Aorta (tissue), 5 donors: ENCODE results near the gene LIG3. TPM values are rescaled to one million over a fixed set of nuclear protein-coding genes. Genes with fewer than 3 reads are reported as not detected.

ENCODE experiments used
- ATAC-seq: fragments of 200-7000 bp; cut with Tn5 transposase; one replicate; pipeline ENCODE4 v1.9.1; 2022; ENCODE audit warnings: moderate library complexity; ENCODE audit not compliant: low FRiP score
- DNase-seq, 2 donors: peaks; one replicate each; pipeline ENCODE4 v3.0.0-alpha.2; 2020
- H3K27ac ChIP-seq, 2 donors: one replicate each; pipeline ENCODE4 v1.5.1; 2013; ENCODE audit warnings: low read length in 2 of 2, mild to moderate bottlenecking in 2 of 2, moderate library complexity in 2 of 2, control low read depth in 1 of 2, inconsistent platforms in 1 of 2, low read depth in 1 of 2
- H3K27me3 ChIP-seq, 2 donors: one replicate each; pipeline ENCODE4 v1.6.1; 2013; ENCODE audit warnings: control low read depth in 1 of 2, low read length in 1 of 2, mild to moderate bottlenecking in 1 of 2, moderate library complexity in 1 of 2; ENCODE audit not compliant: insufficient read depth in 2 of 2, control insufficient read depth in 1 of 2
- H3K36me3 ChIP-seq, 2 donors: one replicate each; pipeline ENCODE4 v1.6.1; 2013; ENCODE audit warnings: control low read depth in 1 of 2, low read length in 1 of 2, mild to moderate bottlenecking in 1 of 2; ENCODE audit not compliant: insufficient read depth in 2 of 2, control insufficient read depth in 1 of 2
- H3K4me1 ChIP-seq, 2 donors: one replicate each; pipeline ENCODE4 v1.6.1; 2013; ENCODE audit warnings: low read length in 2 of 2, control low read depth in 1 of 2, mild to moderate bottlenecking in 1 of 2, moderate library complexity in 1 of 2; ENCODE audit not compliant: insufficient read depth in 2 of 2, control insufficient read depth in 1 of 2
- H3K4me3 ChIP-seq, 2 donors: one replicate each; pipeline ENCODE4 v1.5.1; 2013; ENCODE audit warnings: low read length in 2 of 2, control low read depth in 1 of 2, mild to moderate bottlenecking in 1 of 2
- H3K9me3 ChIP-seq: one replicate; pipeline ENCODE4 v1.6.1; 2013; ENCODE audit warnings: mild to moderate bottlenecking, low read length; ENCODE audit not compliant: control insufficient read depth
- WGBS, 2 donors: extraction: QIAGEN DNeasy Blood & Tissue Kit; methylation state at CpG; one replicate each; pipeline ENCODE4 v1.1.7; 2013; 5-methylcytosine and 5-hydroxymethylcytosine counted together
- intact Hi-C, 2 donors: fragments of 100-400 bp; cut with DNase I; formaldehyde crosslinking; loops; one replicate each; pipeline versions ENCODE4 v1.14.2 to v1.15.0; 2022
- polyA plus RNA-seq, 2 donors: library from polyadenylated mRNA; stranded (reverse); fragments of 200-250 nt; gene quantifications; one replicate each; pipeline ENCODE4 v1.2.3, GENCODE V29; 2013
- total RNA-seq, 2 donors: library from RNA; stranded (reverse); fragmentation: NEBNext Ultra II Directional; extraction: Animal tissue kit (Norgen Biotek cat#: 25700); gene quantifications; one replicate each; pipeline ENCODE4 v1.2.1, GENCODE V29; 2021
- donor health status: healthy with polysubstance abuse.
- donor health status: Bipolar disorder and iron deficiency.
- donor health status: DM: no; HTN: no; CAD: no.
- donor health status: DM: no; HTN: no; CAD: no.
- donor health status: DM: yes; HTN: yes; CAD: no.

The LIG3 gene
- total and polyA plus RNA-seq, 4 donors: 6.7 to 33.0 (median 18.5) TPM

DNA sequence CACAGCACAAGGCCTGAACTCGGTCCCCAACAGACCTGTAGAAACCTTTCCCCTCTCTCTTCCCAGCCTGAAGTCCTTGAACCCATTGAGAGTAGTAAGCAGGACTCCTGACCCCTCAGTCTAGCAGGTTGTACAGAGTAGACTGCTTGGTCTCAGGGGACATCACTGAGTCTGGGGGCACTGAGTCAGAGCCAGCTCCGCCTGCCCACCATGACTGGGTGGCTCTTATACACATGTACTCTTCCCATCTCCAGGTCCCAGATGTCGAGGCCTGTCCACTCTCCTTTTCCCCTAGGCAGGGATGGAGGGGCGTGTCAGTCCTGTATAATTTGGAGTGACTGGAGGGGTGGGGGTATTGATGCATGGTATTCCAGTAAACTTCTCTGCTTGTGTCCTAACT lies 23.5 kb downstream of the LIG3 start:
- DNase-seq (no peak), ATAC-seq (no peak)
- H3K27ac ChIP-seq: no peak overlapping the region
- peaks cover 9 to 11% of the 10 kb centered on the region in 2 donors for H3K36me3 ChIP-seq
- no peaks in the 10 kb centered on the region for H3K9me3 ChIP-seq
- WGBS, 2 donors: 93 to 98% methylated on average over 4 of the region's 4 CpGs
- no peaks in the 10 kb centered on the region for H3K27me3 ChIP-seq
- no peaks in the 10 kb centered on the region for H3K4me1 ChIP-seq
- H3K4me3 ChIP-seq: no peak overlapping the region
- intact Hi-C loops: loop anchor here in 1 of 2 donors (5.0 kb wide), 1 partner anchor 84 kb away; no protein-coding TSS in a partner anchor

DNA sequence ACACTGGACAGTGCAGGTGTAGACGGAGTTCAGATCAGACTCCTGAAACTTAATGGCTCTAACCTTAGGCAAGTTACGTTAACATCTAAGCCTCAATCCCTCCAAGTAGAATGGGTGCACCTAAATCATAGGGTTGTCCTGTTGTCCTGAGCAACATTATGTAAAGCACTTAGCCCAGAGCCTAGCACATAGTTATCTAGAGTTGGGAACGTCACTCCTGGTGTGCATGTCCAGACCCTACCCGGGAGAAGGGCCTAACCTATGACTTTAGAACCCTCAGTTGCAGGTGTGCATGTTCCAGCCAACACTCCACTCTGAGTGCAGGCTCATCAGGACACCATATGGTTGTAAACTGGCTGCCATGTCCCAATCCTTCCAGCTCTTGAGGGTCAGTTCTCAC lies 26.0 kb downstream of the LIG3 start:
- H3K9me3 ChIP-seq: no peaks in the 10 kb centered on the region
- no peak overlapping the region for H3K27ac ChIP-seq
- H3K27me3 ChIP-seq: no peaks in the 10 kb centered on the region
- no peak for ATAC-seq
- H3K4me3 ChIP-seq: no peak overlapping the region
- H3K4me1 ChIP-seq: no peaks in the 10 kb centered on the region
- no peak for DNase-seq
- peaks cover 9 to 10% of the 10 kb centered on the region in 2 donors for H3K36me3 ChIP-seq
- 80 to 86% methylated on average over 4 of the region's 4 CpGs for WGBS, 2 donors
- intact Hi-C loops: no loop called here

DNA sequence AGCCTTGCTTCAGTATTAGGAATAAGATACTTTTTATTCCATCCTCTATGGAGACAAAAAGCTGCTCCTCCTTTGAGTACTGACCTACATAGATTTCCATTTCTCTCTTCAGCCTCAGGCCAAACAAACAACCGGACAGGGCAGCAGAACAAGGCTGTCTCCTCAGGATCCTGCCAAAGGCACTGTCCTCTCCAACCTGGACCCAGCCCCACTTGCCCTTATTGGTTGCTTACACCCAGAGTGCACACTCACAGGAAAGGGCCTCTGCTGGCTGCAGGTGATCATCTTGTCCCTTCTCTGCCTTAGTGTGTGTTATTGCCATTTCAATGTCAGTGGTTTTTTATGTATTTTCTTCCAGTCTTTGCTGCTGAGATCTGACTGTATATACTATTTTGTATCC lies 26.6 kb downstream of the LIG3 start:
- Histone ChIP-seq H3K36me3 (peaks cover 9 to 11% of the 10 kb centered on the region in 2 donors), H3K4me3 (no peak overlapping the region), H3K4me1 (no peaks in the 10 kb centered on the region), H3K27me3 (no peaks in the 10 kb centered on the region), H3K27ac (no peak overlapping the region), H3K9me3 (no peaks in the 10 kb centered on the region)
- intact Hi-C loops: no loop called here
- ATAC-seq (no peak), DNase-seq (no peak)
- 32 to 95% methylated on average over 1 of the region's 1 CpG for WGBS, 2 donors

DNA sequence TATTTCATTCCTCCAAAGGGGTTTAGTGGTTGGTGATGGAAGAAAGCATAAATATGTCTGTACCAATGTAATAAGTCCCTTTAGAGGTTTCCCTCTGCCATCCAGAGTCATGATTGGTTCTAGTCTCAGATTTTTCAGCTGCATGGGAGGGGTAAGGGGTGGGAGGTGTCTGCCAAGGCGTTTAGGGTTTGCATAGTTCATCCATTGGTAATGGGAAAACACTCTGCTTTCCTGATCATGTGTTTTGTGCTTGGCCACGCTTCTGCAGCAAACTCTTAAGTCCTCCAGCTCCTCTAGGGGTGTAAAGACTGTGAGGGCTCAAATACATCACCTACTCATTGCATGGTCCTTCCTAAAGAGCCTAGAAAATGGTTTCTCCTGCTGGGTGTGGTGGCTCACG lies 29.8 kb downstream of the LIG3 start:
- no peaks in the 10 kb centered on the region for H3K27me3 ChIP-seq
- intact Hi-C loops: no loop called here
- no peak overlapping the region for H3K4me3 ChIP-seq
- H3K9me3 ChIP-seq: no peaks in the 10 kb centered on the region
- H3K27ac ChIP-seq: no peak overlapping the region
- H3K36me3 ChIP-seq: peaks cover 4 to 9% of the 10 kb centered on the region in 2 donors
- H3K4me1 ChIP-seq: no peaks in the 10 kb centered on the region
- ATAC-seq (no peak), DNase-seq (no peak)
- 45 to 59% methylated on average over 3 of the region's 3 CpGs for WGBS, 2 donors

DNA sequence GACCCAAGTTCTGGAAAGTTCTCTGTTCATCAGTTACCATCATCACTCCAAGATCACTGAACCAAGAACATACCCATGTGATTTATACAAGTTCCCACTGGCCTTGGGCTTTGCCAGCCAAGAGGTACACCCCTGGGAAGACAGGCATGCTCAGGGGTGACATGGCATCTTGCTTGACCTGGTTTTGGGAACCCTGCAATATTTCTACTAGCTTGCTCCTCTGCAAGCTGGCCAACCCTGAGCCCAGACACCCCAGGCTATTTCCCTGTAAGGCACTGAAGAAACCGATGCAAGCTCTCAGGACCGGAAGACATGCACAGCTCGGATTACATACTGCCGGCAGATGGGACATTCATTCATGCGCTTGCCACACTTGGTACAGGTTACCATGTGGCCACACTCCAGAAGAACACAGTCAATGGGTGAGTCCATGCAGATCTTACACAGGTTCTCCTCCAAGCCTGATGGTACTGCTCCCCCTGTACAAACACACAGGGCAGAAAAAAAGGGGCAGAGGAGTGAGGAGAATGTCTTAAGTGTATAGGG lies 31.4 kb downstream of the LIG3 start:
- H3K4me3 ChIP-seq: no peak overlapping the region
- ATAC-seq (no peak), DNase-seq (no peak)
- H3K27ac ChIP-seq: no peak overlapping the region
- 58 to 61% methylated on average over 5 of the region's 5 CpGs for WGBS, 2 donors
- H3K36me3 ChIP-seq: peaks cover 4 to 9% of the 10 kb centered on the region in 2 donors
- H3K9me3 ChIP-seq: no peaks in the 10 kb centered on the region
- H3K4me1 ChIP-seq: no peaks in the 10 kb centered on the region
- no peaks in the 10 kb centered on the region for H3K27me3 ChIP-seq
- intact Hi-C loops: no loop called here

DNA sequence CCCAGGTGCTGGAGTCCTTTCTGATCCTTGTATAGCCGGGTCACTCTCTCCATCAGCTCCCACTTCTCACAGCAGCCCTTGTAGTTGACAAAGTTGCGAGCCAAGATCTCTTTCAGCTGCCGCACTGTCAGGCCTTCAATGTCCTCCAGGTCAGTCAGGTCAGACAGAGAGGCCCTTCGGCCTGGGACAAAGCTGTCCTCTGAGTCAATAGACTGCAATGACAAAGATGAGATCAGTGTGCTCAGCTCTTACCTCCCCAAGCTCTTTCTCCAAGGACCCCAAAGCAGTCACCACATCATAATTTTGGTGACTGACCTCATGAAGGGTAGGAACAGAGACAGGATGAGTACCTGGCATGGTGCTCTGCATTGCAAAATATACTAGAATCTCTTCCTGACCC lies 36.1 kb downstream of the LIG3 start:
- Histone ChIP-seq H3K36me3 (peaks cover 4 to 10% of the 10 kb centered on the region in 2 donors), H3K4me1 (peaks cover 0 to under 1% of the 10 kb centered on the region in 2 donors), H3K27ac (no peak overlapping the region), H3K4me3 (no peak overlapping the region), H3K27me3 (no peaks in the 10 kb centered on the region), H3K9me3 (no peaks in the 10 kb centered on the region)
- 95 to 96% methylated on average over 4 of the region's 4 CpGs for WGBS, 2 donors
- ATAC-seq: no peak
- DNase-seq: no peak
- intact Hi-C loops: no loop called here

DNA sequence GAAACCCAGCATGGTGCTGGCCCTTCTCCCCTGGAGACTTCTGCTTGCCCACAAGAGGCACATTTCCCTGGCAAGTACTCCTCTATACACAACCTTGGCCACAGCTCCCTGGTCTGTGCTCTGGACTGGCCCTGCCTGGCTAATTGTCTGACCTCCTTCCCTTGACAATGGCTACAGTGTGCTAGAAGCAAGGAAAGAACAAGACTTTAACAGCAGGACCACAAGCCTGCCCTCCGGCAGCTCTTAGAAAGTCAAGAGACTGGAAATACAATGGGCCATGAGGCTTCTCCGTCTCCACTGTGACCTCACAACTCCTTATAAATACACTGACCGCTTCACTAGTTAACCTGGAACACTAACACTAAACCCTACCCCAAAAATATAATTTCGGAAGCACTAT lies 36.7 kb downstream of the LIG3 start:
- Histone ChIP-seq H3K9me3 (no peaks in the 10 kb centered on the region), H3K27me3 (no peaks in the 10 kb centered on the region), H3K36me3 (peaks cover 4 to 8% of the 10 kb centered on the region in 2 donors), H3K4me3 (no peak overlapping the region), H3K4me1 (peaks cover 0 to 2% of the 10 kb centered on the region in 2 donors), H3K27ac (no peak overlapping the region)
- ATAC-seq (no peak), DNase-seq (no peak)
- intact Hi-C loops: no loop called here
- 94 to 96% methylated on average over 4 of the region's 4 CpGs for WGBS, 2 donors

DNA sequence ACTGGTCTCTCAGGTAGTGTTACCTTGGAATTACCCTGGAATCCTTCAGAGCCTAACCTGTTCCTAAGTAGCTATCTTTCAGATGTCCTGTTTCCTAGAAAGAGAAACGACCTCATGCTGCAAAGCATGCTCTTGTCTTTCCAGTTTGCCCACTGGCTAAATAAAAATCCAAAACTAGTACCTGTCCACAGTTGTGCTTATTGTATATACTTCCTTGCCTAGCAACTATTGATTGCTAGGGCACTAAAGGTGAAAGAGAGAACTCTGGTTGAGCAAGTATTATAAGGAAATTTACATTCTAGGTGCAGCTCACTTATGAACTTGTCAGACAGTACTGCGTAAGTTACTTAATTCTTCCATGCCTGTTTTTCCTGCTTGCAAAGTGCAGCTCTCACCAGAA lies 38.5 kb downstream of the LIG3 start:
- 95% methylated on average over 2 of the region's 2 CpGs for WGBS, 2 donors
- no peaks in the 10 kb centered on the region for H3K27me3 ChIP-seq
- DNase-seq (no peak), ATAC-seq (no peak)
- H3K27ac ChIP-seq: no peak overlapping the region
- H3K36me3 ChIP-seq: peaks cover 4 to 8% of the 10 kb centered on the region in 2 donors
- no peak overlapping the region for H3K4me3 ChIP-seq
- intact Hi-C loops: no loop called here
- no peaks in the 10 kb centered on the region for H3K9me3 ChIP-seq
- H3K4me1 ChIP-seq: peaks cover 2 to 4% of the 10 kb centered on the region in 2 donors

DNA sequence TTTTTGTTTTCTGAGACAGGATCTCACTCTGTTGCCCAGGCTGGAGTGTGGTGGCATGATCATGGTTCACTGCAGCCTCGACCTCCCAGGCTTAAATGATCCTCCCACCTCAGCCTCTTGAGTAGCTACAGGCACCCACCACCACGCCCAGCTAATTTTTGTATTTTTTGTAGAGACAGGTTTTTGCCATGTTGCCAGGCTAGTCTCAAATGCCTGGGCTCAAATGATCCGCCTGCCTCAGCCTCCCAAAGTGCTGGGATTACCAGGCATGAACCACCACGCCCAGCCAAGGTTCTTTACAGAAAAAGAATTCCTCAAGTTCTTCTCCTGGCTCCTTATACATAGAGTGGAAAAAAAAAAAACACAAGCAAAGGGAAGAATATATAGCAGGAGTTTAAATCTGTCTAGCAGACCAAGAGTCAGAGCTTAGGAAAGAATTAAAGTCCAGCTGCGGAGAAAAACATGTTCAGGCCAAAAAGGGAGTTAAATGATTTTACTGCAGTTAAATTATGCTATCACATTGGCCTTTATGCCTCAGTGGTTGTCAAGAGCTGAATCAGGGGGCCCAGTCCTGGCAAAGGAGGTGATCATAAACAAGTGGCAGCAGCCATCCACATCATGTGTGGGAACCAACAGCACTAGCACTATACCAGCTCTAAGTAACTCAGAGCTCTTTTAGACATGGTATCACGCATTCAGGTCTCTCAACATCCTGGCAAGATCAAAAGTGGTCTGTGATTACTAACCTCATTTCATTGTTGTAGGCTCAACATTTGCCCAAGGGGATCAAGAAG lies 39.3 kb downstream of the LIG3 start:
- intact Hi-C loops: loop anchor here (5.0 kb wide), 4 partner anchors 37 to 68 kb away; partner anchors contain the start of genes LIG3 (in 2 of the 2), CCT6B (in 1 of the 2), RFFL (in 1 of the 2) and ZNF830 (in 1 of the 2)
- Histone ChIP-seq H3K27me3 (no peaks in the 10 kb centered on the region), H3K9me3 (no peaks in the 10 kb centered on the region), H3K27ac (peak overlapping the region in 1 of 2 donors; percentile 23), H3K36me3 (peaks cover 3 to 4% of the 10 kb centered on the region in 2 donors), H3K4me3 (no peak overlapping the region), H3K4me1 (peaks cover 2 to 4% of the 10 kb centered on the region in 2 donors)
- ATAC-seq (no peak), DNase-seq (no peak)
- 95 to 98% methylated on average over 6 of the region's 6 CpGs for WGBS, 2 donors
